GM21786 (cell line): ENCODE results near the gene TMEM59.
"Not testable (repeated sequence)": the region's sequence is repeated elsewhere in the genome, so short reads cannot be mapped to it uniquely, and the experiment has no call there.

Source experiments
- ATAC-seq: cut with Tn5 transposase; IDR thresholded peaks from one replicate; pipeline ENCODE4 v1.9.1; 2021; ENCODE audit not compliant: unreplicated experiment

The TMEM59 gene

DNA sequence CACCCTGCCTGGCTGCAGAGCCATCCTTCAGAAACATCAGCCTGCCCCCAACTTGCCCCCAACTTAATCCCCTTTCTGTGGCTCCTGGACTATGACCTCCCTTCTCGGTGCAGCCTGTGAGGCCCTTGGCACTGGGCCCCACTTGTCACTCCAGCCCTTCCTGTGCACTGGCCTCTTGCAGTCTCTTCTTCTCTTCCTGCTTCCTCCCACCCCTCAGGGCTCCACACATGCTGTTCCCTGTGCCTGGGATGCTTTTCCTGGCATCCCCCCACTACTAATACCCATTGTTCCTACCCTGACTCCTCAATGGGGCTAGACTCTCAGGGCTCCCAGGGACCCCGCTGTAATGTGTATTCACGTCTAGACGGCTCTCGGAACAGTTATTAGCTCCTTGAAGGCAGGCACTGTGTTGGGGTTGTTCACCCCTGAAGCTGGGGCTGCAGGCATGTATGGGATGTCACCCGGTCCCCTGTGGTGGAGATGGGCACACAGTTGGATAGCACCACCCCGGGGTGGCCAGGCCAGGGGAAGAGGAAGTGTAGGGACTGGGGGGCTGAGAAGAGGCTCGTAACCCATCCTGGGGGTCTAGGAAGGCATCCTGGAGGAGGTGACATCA, 39.5 kb downstream of the TMEM59 start:
- ATAC-seq = no peak

DNA sequence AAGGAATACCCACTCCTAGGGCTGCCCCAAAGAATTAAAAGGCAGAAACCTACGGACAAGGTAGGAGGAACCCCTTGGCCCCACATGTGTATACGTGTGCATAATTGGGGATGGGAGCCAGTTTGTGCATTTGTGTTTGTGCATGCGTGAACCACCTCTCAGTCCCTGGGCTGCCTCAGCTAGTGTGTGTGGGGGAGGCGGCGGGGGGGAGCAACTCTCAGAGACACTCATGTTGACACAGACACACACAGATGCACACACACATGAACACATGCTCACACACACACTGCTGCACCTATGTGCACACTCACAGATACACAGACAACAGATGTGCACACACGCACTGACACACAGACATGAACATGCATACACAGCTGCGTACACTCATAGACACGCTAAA, 40.1 kb downstream of the TMEM59 start:
- ATAC-seq = no peak

DNA sequence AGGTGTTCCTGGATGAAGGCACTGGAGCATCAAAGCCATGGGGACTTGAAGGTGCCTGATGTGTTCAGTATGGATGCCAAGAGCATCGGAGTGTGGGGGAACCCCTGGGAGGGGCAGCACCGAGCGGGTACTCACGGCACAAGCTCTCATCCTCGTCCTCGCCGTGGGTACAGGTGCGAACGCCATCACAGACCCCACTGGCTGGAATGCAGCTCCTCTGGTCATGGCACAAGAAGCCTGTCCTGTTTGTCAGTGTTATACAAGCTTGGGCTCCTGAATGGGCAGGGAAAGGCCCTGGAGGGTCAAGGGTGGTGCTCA, 41.0 kb downstream of the TMEM59 start:
- no peak for ATAC-seq

DNA sequence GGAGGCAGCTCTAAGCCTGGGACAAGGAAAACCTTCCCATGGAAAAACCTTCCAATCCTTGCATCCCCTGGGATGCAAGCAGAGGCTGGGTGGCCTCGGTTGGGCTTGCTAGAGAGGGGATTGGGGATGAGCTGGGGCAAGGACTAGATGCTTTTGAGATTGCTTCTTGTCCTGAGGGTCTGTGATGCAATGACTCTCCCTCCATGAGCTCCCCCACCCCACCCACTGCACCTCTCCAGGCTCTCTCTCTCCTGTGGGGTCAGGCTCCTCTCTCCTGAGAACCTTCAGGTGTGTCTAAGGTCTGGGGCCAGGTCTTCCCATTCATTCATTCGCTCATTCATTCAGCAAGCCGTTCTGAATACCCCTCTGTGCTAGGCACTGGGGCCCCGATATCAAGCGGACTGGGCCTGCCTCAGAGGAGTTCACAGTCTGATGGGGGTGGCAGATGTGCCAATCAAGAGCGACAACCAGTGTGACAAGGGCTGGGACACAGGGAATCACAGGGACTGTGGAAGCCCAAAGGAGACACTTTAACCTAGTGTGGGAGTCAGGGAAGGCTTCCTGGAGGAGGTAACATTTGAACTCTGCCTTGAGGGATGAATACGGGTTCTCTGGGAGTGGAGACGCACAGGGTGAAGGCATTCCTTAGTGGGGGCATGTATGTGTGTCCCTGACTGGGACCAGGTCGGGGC, 41.5 kb downstream of the TMEM59 start:
- ATAC-seq = no peak

DNA sequence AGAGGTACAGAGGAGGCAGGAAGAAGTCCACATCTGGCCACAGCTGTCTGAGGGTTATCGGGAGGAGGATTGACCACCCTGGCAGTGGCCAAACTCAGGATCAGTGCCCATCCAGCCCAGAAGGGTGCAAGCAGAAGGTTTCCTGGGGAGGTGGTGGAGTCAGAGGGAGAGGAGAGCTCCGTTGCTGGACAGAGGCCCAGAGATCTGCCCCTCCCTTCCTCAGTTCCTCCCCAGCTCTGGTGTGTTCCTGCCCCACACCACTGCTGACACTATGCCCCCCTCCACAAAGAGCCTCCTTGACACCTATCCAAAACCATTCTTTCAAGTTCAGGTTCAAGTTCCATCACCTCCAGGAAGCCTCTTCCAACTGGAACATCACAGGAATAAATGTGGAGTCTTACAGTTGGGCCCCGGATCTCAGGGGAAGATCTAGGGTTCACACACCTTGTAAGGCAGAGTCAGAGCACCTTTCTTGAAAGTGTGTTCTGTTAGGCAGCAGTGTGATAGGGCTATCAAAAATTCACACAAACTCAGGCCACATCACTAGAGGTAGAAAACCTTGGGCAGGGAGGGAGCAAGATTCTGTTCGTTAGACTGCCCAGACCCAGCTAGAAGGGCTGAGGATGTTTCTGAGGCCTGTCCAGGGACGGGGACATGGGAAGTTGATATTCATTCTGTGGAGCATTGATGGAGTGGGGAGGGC, 42.4 kb downstream of the TMEM59 start:
- ATAC-seq = no peak

DNA sequence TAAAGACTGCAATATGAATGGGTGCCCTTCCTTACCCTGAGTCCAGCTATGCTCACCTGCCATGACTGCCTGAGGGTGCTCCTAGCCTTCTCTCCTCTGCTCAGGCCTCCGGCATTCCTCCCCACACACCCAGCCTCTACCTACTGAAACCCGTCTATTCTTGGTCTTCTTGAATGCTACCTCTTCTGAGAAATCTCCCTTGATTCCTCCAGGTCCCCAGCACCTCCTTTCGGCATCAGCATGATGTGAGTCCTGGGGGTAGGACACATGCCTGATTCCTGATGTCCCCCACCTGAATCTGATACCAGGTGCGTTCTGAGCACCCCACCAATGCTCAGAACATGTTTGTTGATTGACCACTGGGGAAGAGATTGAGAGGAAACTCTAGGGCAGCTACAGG, 43.6 kb downstream of the TMEM59 start:
- no peak for ATAC-seq

DNA sequence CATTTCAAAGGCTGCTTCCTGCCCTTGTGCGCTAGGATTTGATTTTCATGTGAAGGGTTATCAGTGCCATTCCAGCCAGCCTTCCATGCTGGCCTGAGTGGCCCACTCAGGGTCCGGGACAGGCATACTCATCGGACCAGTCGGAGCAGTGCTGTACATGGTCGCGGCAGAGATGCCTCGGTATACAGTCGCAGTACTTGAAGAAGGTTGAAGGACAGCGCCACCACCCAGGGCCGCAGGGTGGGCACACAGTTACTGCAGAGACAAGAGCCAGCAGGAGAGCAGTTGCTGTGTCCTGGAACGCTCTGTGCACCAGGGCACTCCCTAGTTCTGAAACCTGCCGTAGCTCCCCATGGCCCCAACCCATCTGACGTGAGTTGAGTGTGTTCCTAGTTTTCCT, 44.1 kb downstream of the TMEM59 start:
- no peak for ATAC-seq

DNA sequence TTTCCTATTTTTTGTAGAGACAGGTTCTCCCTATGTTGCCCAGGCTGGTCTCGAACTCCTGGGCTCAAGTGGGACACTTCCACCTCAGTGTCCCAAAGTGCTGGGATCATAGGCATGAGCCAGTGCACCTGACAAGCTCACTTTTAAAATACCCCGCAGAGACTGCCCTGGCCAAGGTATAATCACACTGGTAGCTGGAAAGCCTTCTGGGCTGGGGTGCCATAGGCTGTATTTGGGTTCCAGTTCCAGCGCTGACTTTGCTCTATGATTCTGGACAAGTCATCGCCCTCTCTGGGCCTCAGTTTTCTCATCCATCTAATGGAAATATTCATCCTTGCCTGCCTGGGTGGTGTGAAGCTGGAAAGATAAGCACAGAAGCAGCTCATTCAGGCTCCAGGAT, 45.4 kb downstream of the TMEM59 start:
- ATAC-seq = no peak

DNA sequence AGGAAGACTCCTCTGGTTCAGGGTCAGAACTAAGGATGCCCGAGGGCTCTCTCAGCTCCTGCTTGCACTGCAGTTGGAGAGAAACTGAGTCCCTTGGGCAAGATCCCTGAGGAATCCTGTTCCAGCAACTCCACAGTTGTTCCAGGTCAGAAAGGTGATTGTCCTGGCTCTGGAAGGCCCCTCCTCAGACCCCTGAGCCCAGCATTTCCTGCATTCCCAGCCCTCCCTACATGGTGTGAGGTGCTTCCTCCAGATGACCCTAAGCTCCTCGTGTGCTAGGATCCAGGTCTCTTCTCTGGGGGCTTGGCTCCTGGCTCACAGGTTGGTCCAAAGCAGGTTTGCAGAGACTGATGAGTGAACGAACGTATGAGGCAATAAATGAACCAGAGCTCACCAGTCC, 46.5 kb downstream of the TMEM59 start:
- ATAC-seq = no peak

DNA sequence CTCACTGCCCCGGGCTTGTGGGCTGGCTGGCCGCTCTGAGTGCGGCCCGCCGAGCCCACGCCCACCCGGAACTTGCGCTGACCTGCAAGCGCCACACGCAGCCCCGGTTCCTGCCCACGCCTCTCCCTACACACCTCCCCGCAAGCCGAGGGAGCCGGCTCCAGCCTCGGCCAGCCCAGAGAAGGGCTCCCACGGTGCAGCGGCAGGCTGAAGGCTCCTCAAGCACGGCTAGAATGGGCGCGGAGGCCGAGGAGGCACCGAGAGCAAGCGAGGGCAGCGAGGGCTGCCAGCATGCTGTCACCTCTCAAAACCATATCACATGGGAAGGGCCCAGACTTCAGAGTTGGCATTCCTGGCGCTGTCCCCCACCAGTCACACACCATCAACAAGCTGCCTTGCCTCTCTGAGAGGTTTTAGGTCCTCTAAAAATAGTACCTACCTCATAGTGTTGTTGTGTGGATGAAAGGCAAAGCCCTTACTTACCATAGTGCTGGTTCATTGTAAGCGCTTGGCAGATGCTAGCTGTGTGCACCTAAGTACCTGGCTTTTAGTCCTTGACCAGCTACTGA, 48.4 kb downstream of the TMEM59 start:
- no peak for ATAC-seq

DNA sequence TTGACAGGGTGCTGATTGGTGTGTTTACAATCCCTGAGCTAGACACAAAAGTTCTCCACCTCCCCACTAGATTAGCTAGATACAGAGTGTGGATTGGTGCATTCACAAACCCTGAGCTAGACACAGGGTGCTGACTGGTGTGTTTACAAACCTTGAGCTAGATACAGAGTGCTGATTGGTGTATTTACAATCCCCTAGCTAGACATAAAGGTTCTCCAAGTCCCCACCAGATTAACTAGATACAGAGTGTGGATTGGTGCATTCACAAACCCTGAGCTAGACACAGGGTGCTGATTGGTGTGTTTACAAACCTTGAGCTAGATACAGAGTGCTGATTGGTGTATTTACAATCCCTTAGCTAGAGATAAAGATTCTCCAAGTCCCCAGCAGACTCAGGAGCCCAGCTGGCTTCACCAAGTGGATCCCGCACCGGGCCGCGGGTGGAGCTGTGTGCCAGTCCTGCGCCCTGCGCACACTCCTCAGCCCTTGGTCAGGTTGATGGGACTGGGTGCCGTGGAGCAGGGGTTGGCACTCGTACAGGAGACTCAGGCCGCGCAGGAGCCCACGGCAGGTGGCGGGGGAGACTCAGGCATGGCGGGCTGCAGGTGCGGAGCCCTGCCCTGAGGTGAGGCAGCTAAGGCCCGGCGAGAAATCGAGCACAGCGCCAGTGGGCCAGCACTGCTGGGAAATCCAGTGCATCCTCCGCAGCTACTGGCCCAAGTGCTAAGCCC, 49.1 kb downstream of the TMEM59 start:
- ATAC-seq = not testable (repeated sequence)

DNA sequence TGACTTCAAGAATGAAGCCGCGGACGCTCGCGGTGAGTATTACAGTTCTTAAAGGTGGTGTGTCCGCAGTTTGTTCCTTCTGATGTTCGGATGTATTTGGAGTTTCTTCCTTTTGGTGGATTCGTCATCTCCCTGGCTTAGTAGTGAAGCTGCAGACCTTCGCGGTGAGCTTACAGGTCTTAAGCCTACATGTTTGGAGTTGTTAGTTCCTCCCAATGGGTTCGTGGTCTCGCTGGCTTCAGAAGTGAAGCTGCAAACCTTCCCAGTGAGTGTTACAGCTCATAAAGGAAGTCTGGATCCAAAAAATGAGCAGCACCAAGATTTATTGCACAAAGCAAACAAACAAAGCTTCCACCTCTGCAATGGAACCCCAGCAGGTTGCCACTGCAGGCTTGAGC, 49.8 kb downstream of the TMEM59 start:
- no peak for ATAC-seq

DNA sequence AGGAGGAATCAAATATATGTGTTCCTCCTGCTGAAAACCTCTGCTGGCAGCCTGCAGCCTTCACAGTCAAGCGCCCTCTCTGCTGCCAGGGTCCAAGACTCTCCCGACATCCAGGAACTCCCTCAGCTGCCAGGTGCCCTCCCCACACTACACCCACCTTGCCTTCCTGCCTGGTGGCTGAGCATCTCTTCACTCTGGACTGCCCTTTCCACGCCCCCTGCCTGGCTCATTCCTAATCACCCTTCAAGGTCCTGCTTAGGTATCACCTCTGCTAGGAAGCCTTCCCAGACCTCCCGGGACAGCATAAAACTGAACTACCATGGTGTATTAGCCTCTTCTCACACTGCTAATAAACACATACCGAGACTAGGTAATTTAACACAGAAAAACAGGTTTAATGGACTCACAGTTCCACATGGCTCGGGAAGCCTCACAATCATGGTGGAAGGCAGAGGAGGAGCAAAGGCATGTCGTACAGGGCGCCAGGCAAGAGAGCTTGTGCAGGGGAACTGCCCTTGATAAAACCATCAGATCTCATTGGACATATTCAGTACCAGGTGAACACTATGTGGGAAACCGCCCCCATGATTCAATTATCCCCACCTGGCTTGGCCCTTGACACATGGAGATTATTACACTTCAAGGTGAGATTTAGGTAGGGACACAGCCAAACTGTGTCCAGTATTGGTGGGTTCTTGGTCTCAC, 50.3 kb downstream of the TMEM59 start:
- no peak for ATAC-seq

DNA sequence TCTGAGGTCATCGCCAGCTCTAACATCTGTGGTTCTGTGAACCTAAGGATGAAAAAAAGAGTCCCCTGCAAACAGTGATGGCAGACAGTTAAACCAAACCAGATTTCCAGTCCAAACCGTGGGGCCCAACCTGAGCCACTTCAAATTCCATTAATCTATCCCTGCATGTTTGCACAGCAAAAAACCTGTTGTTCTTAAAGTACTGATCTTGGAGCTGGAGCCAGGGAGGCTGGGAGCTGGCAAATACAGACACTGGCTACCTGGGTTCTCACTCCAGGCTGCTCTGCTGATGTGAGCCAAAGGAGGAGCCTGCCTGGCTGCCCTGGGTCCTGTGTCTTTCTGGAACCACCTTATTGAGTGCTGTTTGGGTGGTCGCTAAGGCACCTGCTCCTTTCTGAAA, 51.4 kb downstream of the TMEM59 start:
- ATAC-seq = no peak

DNA sequence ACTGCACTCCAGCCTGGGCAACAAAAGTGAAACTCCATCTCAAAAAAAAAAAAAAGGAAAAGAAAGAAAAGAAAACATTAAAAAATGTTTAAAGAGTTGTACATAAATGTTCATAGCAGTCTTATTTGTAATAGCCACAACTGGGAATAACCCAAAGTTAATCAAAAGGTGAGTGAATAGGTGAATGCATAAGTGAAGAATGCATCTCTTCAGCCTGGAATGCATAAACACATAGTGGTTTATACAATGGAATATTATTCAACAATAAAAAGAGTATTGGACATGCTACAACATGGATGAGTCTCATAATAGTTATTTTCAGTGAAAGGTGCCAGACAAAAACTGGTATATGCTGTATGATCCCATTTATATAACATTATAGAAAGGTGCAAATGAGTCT, 53.1 kb downstream of the TMEM59 start:
- ATAC-seq = no peak

DNA sequence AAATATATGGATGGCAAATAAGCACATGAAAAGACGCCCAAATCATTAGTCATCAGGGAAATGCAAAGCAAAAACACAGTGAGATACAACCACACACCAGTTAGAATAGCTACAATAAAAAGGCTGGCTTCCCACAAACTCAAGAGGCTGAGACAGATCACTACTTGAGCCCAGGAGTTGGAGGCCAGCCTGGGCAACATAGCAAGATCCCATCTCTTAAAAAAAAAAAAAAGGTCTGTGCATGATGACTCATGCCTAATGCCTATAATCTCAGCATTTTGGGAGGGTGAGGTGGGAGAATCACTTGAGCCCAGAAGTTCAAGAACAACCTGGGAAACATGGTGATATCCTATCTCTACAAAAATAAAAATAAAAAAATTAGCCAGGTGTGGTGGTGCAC, 54.8 kb downstream of the TMEM59 start:
- no peak for ATAC-seq

DNA sequence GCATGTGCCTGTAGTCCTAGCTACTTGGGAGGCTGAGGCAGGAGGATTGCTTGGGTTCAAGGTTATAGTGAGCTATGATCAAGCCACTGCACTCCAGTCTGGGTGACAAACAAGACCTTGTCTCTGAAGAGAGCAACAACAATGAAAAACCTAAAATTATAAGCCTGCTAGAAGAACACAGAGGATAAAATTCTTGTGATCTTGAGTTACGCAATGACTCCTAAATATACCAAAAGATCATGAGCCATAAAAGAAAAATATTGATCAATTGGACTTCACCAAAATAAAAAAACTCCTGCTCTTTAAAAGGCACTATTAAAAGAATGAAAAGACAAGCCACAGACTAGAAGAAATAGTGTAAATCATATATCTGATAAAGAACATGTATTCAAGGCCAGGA, 57.3 kb downstream of the TMEM59 start:
- no peak for ATAC-seq

DNA sequence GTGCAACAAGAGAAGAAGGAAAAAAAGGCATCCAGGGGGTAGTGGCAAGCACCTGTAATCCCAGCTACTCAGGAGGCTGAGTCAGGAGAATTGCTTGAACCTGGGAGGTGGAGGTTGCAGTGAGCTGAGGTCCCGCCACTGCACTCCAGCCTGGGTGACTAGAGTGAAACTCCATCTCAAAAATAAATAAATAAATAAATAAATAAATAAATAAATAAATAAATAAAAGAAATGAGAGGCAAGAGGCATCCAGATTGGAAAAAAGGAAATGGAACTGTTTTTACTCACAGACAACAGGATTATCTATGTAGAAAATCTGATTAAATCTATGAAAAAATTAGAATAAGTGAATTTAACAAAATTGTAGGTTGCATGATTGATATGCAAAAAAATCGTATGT, 58.5 kb downstream of the TMEM59 start:
- ATAC-seq = not testable (repeated sequence)

DNA sequence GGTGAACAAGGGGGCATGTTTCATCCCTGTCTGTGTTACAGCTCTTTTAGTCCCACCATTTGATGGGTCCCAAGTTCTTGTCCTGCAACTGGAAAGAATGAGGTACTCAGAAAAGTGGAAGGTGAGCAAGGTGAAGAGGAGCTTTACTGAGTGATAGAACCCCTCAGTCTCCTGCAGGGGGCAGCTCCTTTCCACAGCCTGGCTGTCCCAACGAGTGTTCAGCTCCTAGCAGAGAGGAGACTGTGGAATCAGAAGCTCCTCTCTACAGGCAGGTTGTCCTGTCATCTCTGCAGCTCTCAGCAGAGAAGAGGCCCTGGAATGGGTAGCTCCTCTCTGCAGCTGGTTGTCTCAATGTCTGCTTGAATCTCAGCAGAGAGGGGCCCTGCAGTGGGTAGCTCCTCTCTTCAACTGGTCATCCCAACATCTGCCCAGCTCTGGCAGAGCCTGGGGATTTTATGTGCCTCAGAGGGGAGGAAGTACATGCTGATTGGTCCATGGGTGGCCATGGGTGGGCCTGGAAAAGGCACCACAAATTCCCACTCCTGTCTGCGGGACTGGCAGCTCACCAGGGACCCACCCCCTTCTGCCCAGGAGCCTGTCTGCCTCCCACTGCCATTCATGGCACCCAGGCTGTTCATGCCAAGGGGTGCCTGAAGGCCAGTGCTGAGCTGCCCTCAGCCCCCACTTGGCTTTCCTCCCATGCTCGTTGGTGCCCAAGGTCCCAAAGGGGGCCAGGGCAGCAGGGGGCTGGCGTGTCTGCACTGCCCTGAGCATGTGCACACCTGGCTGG, 60.7 kb downstream of the TMEM59 start:
- ATAC-seq = no peak

DNA sequence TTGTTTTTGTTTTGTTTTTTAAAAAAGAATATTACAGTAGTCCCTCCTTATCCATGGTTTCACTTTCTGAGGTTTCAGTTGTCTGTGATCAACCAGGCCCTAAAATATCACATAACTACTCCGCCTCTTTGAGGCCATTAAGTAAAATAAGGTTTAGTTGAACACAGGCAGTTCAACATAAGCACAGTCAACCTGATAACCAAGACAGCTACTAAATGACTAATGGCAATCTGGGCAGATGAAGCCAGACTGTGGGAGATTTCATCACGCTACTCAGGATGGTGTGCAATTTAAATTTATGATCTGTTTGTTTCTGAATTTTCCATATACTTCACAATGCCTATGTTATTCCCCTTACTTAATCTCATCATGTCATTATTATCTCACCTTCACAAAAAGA, 65.1 kb downstream of the TMEM59 start:
- ATAC-seq = no peak
